SK-N-MC (cell line): ENCODE results near the gene MACF1.

ENCODE experiments used
- EZH2 ChIP-seq: fragments of 200-600 bp; sonication (generic); IDR thresholded peaks from one replicate; pipeline ENCODE4 v1.6.1; 2017; ENCODE audit warnings: antibody characterized with exemption
- POLR2AphosphoS5 ChIP-seq: IDR thresholded peaks from 2 replicates; pipeline ENCODE4 v1.6.1; 2012; ENCODE audit warnings: mild to moderate bottlenecking, low read depth, low read length, borderline replicate concordance

DNA sequence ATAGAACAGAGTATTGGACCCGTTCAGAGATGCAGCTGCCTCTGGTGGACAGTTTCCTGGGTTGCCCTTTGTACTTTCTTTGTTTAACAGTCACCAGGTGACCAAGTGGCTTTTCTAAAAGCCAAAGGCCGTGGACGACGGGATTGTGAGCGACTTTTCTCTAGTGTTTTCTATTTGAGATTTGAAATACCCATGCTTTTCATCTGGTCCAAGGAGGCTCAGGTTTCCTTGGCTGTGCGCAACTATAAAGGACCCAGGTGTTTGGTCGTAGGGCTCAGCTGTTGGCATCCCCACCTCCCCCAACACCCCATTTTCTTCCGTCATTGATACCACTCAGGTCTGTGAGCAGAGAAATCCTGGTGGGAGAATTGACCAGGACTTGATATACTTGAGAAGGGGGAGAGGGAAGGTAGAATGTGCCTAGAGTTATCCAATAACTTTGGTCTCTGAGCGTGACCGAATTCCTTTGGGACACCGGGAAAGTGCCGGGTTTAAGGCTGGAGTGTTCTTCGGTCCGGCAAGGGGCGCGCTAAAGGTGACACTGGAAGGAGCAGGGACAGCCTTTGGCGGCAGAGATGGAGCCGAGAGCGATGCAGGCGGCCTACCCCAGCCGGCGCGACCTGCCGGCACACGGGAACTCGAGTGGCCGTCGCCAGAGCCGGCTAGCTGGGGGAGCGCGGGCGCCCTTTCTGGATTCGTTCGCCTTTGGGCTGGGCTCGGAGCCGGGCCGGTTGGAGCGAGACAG is 203.6 kb downstream of the MACF1 start:
- TF ChIP-seq EZH2 (no peak), POLR2AphosphoS5 (no peak)
